Measurements from ENCODE around the gene RFX2. TPM values are rescaled to one million over a fixed set of nuclear protein-coding genes. Genes with fewer than 3 reads are reported as not detected.

The RFX2 gene
- total RNA-seq, 1 experiment from 2014 or later, result 4.6 TPM

- TF ChIP-seq ZNF512 (CRISPR knock-in tag; IDR thresholded peaks at IDR 0.05; ENCODE audit: borderline replicate concordance), result no peak
These were observed 133.0 kb downstream of the RFX2 start (continued) for GRCh38 chr19:5977222-5977784.

- Mint-ChIP-seq H3K27ac (peak overlapping the region; percentile 93), H3K4me3 (peak overlapping the region; percentile 96), H3K27me3 (ENCODE audit: low read depth) (peaks cover 5% of the 10 kb centered on the region; the same call in 1 of the 2 replicates), H3K36me3 (peaks cover 14% of the 10 kb centered on the region; the same call in 1 of the 2 replicates), H3K9me3 (no peaks in the 10 kb centered on the region), H3K4me1 (peaks cover 30% of the 10 kb centered on the region)
- CTCF ChIA-PET, result interaction anchor here (6.8 kb wide), 1 partner anchor 9 kb away, joined by 56 read pairs; no protein-coding TSS in a partner anchor
- POLR2A ChIA-PET, result no interaction called here
- TF ChIP-seq ZNF138 (CRISPR knock-in tag; conservative IDR thresholded peaks at IDR 0.05) (no peak), ZNF423 (CRISPR knock-in tag; IDR thresholded peaks at IDR 0.05) (no peak), OVOL2 (CRISPR knock-in tag; IDR thresholded peaks at IDR 0.05; ENCODE audit: borderline replicate concordance) (no peak), TEAD4 (CRISPR knock-in tag; IDR thresholded peaks at IDR 0.05) (no peak), AFF4 (CRISPR knock-in tag; IDR thresholded peaks at IDR 0.05; ENCODE audit: borderline replicate concordance) (no peak), TCF7 (CRISPR knock-in tag; IDR thresholded peaks at IDR 0.05; ENCODE audit: low read depth) (no peak), PRDM15 (CRISPR knock-in tag; IDR thresholded peaks at IDR 0.05) (no peak), CDX4 (CRISPR knock-in tag; IDR thresholded peaks at IDR 0.05; ENCODE audit: borderline replicate concordance) (no peak), ZNF263 (CRISPR knock-in tag; IDR thresholded peaks at IDR 0.05; ENCODE audit: low read depth) (no peak), ZNF317 (CRISPR knock-in tag; IDR thresholded peaks at IDR 0.05; ENCODE audit: borderline replicate concordance, low read depth) (no peak), E2F4 (CRISPR knock-in tag; IDR thresholded peaks at IDR 0.05; ENCODE audit: borderline replicate concordance, low read depth) (no peak), AR (CRISPR knock-in tag; IDR thresholded peaks at IDR 0.05) (no peak), PREB (CRISPR knock-in tag; IDR thresholded peaks at IDR 0.05; ENCODE audit: borderline replicate concordance) (no peak), HMGA2 (CRISPR knock-in tag; IDR thresholded peaks at IDR 0.05) (no peak), ZNF416 (CRISPR knock-in tag; IDR thresholded peaks at IDR 0.05) (no peak), MLX (CRISPR knock-in tag; IDR thresholded peaks at IDR 0.05) (no peak), EMX1 (CRISPR knock-in tag; IDR thresholded peaks at IDR 0.05) (no peak)
- no peak for ATAC-seq
- DNase-seq (ENCODE audit: low spot score), result no peak
These were observed 133.5 kb downstream of the RFX2 start for GRCh38 chr19:5976768-5977167.

Data from WTC11 (cell line).